Right ventricle myocardium inferior (tissue), 1 donor: ENCODE measurements around the gene ANO9. TPM values are rescaled to one million over a fixed set of nuclear protein-coding genes. Genes with fewer than 3 reads are reported as not detected.
"Not testable (repeated sequence)": the region's sequence is repeated elsewhere in the genome, so short reads cannot be mapped to it uniquely, and the experiment has no call there.

Experiments
- ATAC-seq: fragments of 200-7000 bp; cut with Tn5 transposase; one replicate; pipeline ENCODE4 v1.9.1; 2020; ENCODE audit warnings: mild to moderate bottlenecking, moderate library complexity
- DNase-seq: peaks from one replicate; pipeline ENCODE4 v3.0.0; 2021; ENCODE audit errors: missing footprints
- intact Hi-C: fragments of 100-400 bp; cut with DNase I; formaldehyde crosslinking; loops from one replicate; pipeline ENCODE4 v1.11.0; 2022
- total RNA-seq: library from RNA; stranded (reverse); fragmentation: NEBNext Ultra II Directional; extraction: Animal tissue kit (Norgen Biotek cat#: 25700); gene quantifications from one replicate; pipeline ENCODE4 v1.2.1, GENCODE V29; 2021
- donor health status: DM: no; HTN: yes; CAD: no; lungs with severe emphysema.

The ANO9 gene
- total RNA-seq, 1 donor from 2014 or later, result 0.41 TPM

GRCh38 chr11:440065-441042 is 1.5 kb downstream of the ANO9 start:
- ATAC-seq, result no peak
- intact Hi-C loops, result no loop called here
- peak; percentile 68 for DNase-seq

GRCh38 chr11:439315-440064 is 2.3 kb downstream of the ANO9 start:
- DNase-seq (peak; percentile 31), ATAC-seq (no peak)
- intact Hi-C loops, result no loop called here

- peak; percentile 57 for DNase-seq
- no peak for ATAC-seq
- intact Hi-C loops, result no loop called here
These were observed 3.5 kb downstream of the ANO9 start for GRCh38 chr11:438101-438844.

- peak; percentile 45 for DNase-seq
- intact Hi-C loops, result no loop called here
- no peak for ATAC-seq
These were observed 4.5 kb downstream of the ANO9 start for GRCh38 chr11:437228-437870.

- DNase-seq, ATAC-seq, intact Hi-C loops: not testable (repeated sequence)
These were observed 6.6 kb downstream of the ANO9 start for GRCh38 chr11:434999-435740.

GRCh38 chr11:434496-434895 is 7.3 kb downstream of the ANO9 start:
- ATAC-seq (no peak), DNase-seq (peak; percentile 37)
- intact Hi-C loops, result no loop called here

GRCh38 chr11:433641-434040 is 8.2 kb downstream of the ANO9 start:
- ATAC-seq (no peak), DNase-seq (peak; percentile 62)
- intact Hi-C loops, result no loop called here

GRCh38 chr11:433111-433510 is 8.7 kb downstream of the ANO9 start:
- intact Hi-C loops, result no loop called here

GRCh38 chr11:432501-433100 is 9.2 kb downstream of the ANO9 start:
- intact Hi-C loops, result no loop called here
- DNase-seq (peak; percentile 23), ATAC-seq (no peak)

More at GRCh38 chr11:433111-433510, 8.7 kb downstream of the ANO9 start:
- no peak for ATAC-seq
- peak; percentile 21 for DNase-seq

- no peak for ATAC-seq
- intact Hi-C loops, result no loop called here
- peak; percentile 40 for DNase-seq
These were observed 9.9 kb downstream of the ANO9 start for GRCh38 chr11:431921-432320.

GRCh38 chr11:429931-430456 is 11.8 kb downstream of the ANO9 start:
- DNase-seq (peak; percentile 45), ATAC-seq (no peak)
- intact Hi-C loops, result no loop called here

- DNase-seq (peak; percentile 65), ATAC-seq (no peak)
- intact Hi-C loops, result no loop called here
These were observed 12.4 kb downstream of the ANO9 start for GRCh38 chr11:429391-429790.

GRCh38 chr11:428295-428694 is 13.5 kb downstream of the ANO9 start:
- peak; percentile 67 for DNase-seq
- no peak for ATAC-seq
- intact Hi-C loops, result no loop called here

- intact Hi-C loops, result no loop called here
- DNase-seq (peak; percentile 46), ATAC-seq (no peak)
These were observed 15.0 kb downstream of the ANO9 start for GRCh38 chr11:426851-427250.

GRCh38 chr11:425301-425700 is 16.5 kb downstream of the ANO9 start:
- DNase-seq, result no peak
- no peak for ATAC-seq
- intact Hi-C loops, result no loop called here

- DNase-seq, intact Hi-C loops: not testable (repeated sequence)
These were observed 17.0 kb downstream of the ANO9 start for GRCh38 chr11:424766-425165.

GRCh38 chr11:424232-424631 is 17.6 kb downstream of the ANO9 start:
- ATAC-seq, result no peak
- intact Hi-C loops, result no loop called here
- DNase-seq, result no peak

More at GRCh38 chr11:424766-425165, 17.0 kb downstream of the ANO9 start:
- not testable (repeated sequence) for ATAC-seq
